GM19035 (cell line): Measurements from ENCODE around the gene UBFD1.
"Not testable (repeated sequence)": the region's sequence is repeated elsewhere in the genome, so short reads cannot be mapped to it uniquely, and the experiment has no call there.

Experiments used
- ATAC-seq: cut with Tn5 transposase; IDR thresholded peaks from one replicate; pipeline ENCODE4 v1.9.1; 2021; ENCODE audit not compliant: unreplicated experiment

The UBFD1 gene, protein sequence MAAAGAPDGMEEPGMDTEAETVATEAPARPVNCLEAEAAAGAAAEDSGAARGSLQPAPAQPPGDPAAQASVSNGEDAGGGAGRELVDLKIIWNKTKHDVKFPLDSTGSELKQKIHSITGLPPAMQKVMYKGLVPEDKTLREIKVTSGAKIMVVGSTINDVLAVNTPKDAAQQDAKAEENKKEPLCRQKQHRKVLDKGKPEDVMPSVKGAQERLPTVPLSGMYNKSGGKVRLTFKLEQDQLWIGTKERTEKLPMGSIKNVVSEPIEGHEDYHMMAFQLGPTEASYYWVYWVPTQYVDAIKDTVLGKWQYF

DNA sequence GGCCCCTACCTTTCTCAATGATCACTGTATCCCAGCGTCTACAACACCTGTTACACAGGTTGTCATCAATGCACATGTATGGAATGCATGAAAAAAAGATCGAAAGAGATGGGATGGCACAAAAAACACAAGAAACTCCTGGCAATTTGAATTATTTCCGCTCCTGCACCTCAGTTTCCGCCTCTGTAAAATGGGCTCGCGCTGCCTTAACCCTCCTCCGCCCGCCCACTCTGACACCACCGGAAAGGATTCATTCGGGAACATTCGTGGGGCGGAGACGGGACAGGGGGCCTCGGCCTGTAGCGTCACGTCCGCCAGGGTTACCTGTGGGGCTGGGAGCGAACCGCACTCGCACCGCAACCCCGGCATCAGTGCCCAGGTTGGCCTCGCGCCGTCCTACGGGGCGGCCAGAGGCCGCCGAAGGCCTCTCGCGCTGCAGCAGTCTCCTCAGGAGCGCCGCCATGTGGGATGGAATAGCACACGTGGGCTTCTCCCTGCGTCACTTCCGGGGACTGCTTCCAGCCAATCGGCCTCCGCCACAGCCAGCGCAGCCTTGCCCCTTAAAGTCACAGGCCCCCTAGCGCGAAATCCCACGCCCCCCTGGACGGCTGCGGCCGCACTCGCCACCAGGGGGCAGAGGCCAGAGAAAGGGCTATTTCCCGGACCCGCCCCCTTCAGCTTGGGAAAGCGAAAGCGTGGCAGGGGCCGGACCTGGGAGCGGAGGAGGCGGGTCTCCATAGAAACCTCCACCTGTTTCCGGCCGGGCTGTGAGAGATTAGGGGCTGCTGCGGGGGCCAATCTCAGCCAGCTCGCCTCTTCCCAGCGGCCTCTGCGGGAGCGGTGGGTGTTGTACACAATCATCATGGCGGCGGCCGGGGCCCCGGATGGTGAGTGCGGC is at the start of gene UBFD1, which contains the start of gene EARS2:
Gene UBFD1 (plus strand): TSS at position 847 of the 898 bp plus-strand sequence. CDS start 16 bp downstream, at position 863.
Gene EARS2 (minus strand): TSS at position 470 of the 898 bp plus-strand sequence. CDS start 7 bp downstream, at position 463.
- ATAC-seq, result peak; percentile 89

DNA sequence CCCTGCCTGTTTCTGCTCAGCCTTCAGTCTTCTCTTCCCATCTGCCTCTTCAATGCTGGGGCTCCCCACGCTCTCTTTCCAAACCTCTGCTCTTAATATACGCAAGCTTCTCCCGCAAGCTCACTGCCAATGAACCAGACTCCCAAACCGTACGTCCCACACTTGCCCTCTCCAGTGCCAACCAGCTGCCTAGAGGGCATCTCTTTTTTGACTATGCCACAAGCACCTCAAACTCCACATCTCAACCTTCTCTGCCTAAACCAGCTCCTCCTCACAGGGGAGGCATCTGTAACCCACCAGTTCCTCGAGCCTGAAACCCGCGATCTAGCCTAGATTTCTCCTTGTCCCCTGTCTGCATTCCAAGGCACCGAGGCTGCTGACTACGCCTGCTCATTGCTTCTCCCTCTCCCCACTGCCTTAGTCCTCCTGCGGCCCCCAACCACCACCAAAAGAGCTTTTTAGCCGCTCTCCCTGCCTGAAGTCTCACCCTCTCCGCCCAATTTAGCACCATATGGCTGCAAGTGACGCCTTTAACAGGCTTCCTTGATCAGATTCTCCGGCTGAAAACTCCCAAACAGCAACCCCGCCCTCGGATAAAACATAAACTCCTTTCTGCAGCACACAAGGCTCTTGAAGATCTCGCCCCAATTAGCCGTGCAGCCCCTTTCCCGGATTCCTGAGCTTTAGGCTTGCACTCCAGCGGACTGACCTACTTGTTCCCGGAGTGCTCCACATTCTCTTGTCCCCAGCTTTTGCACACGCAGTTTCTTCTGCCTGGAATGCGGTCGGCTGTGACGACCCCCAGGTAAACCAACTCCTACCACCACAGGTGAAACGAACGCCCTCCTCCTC is 48.7 kb upstream of the UBFD1 start:
- ATAC-seq, result no peak

DNA sequence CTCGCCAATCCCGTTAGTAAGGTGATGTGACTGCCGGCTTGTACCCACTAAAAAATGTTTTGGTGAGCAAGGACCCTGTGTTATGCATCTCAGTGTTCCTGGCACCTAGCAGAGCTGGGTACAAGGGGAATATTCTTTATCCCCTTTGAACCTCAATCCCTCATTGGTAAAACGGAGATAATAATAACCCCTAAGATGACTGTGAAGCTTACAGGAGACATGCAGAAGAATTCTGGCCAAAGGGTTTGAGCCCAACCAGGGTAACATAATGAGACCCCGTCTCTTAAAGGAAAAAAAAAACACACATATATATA is 48.1 kb upstream of the UBFD1 start:
- ATAC-seq, result no peak

DNA sequence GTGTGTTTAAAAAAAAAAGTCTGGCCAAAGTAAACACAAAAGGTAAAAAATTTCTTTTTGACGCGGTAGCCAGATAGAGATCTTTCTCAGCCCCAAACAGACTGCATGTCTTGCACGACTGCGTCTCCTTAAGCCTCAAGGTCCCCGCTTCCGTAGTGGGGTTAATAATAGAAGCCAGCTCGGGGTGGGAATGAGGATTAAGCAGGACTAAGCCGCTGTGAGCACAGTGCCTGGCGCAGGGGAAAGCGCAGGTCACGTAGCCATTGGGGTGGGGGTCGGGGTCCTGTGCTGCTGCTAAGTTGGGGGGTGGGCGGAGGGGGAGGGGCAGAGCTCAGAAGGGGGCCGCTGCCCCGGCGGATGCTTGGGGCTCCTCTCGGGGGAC is 47.8 kb upstream of the UBFD1 start:
- peak; percentile 18 for ATAC-seq

DNA sequence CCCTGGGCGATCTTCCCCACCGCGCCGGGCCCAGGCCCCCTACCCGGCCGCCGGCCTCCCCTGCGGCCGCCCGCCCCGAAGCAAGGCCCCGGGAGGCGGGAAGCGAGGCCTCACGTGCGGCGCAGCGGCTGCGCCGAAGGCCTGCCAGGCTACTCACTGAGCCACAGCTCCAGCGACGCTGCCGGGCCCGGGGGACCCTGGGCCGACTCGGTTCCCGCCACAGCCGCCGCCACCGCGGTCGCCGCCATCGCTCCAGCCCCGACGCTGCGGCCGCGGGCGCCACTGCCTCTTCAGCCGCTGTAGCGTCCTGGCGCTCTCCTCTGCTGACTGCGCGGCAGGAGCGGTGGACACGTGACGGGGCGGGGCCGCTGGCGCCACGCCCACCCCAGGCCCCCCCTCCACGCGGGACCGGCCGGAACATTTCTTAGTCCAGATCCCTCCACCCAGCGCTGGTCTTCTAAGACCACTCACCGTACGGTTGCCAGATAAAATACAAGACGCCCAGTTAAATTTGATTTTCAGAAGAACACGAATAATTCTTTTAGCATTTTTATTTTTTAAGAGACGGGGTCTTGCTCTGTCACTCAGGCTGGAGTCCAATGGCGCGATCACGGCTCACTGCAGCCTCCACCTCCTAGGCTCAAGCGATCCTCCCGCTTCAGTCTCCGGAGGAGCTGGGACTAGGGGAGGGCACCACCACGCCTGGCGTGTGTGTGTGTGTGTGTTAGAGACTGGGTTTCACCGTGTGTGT is 47.2 kb upstream of the UBFD1 start, which contains the start of gene GGA2:
Gene GGA2 (minus strand): TSS at position 331 of the 751 bp plus-strand sequence. CDS start 83 bp downstream, at position 248.
- peak; percentile 77 for ATAC-seq

DNA sequence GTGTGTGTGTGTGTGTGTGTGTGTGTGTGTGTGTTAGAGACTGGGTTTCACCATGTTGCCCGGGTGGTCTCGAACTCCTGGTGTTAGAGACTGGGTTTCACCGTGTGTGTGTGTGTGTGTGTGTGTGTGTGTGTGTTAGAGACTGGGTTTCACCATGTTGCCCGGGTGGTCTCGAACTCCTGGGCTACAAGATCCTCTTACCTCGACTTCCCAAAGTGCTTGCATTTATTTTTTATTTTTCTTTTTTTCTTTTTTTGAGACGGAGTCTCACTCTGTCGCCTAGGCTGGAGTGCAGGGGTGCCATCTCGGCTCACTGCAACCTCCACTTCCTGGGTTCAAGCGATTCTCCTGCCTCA is 46.6 kb upstream of the UBFD1 start:
- ATAC-seq, result not testable (repeated sequence)

DNA sequence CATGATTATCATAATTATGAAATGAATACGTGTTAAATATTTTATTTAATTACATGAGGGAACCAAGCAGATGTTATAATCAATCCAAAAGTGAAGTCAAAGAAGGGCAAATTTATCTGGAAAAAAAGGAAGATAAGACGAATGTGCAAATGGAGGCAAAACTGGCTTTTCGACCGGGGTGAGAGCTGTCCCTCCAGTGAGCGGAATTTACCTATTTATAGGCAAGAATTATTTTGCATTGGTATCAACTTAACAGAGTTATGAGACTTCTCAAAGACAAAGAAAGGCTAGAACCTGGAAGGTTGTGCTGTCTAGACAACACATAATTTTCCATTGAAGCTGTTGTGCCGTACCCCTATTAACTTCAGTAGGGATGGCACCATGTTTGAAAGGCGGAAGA is 45.8 kb upstream of the UBFD1 start:
- ATAC-seq, result no peak

DNA sequence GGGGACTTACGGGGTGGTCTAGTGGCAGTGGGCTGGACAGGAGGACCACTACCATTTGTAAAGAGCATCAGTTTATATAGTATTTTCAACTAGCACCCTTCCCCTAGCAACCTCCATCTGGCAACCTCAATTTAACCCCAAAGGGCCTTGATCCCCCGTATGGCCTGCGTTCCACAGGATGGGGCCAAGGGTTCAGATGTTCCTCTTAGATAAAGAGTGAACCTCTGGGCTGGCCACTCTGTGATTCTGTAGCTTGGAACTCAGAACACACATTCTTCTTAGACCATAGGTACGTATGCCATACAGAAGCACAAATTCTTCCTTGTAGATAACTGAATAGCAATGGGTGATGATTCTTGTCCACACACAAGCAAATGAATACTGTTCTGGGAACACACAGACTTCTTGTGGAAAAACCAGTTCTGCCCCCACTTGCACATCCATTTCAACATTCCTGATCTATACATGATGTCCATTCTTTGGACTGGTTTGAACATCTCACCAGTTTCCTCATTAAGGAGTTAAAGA is 45.3 kb upstream of the UBFD1 start:
- ATAC-seq, result no peak

DNA sequence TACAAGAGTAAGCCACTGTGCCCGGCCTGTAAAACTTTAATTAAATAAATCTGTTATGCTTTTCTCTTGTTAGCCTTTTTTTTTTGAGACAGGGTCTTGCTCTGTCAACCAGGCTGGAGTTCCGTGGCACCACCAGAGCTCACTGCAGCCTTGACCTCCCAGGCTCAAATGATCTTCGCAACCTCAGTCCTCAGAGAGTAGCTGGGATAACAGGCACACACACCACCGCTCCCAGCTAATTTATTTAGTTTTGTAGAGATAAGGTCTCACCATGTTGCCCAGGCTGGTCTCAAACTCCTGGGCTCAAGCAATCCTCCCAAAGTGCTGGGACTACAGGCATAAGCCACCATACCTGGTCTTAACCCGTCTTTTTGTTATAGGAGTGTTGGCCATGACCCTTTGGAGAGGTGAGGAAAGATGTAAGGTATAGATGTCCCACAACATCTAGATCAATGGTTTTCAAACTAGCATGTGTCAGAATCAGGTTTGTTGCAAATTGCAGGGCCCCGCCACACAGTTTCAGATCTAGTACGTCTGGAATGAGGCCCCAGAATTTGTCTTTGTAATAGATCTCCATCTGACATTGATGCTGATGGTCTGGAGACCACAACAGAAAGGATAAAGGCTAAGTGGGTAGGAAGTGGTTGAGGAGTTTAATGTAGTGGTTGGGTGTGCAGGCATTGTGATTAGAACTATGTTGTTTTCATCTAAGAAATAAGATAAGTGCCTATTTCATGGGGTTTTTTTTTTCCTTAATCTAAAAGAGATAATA is 43.0 kb upstream of the UBFD1 start:
- ATAC-seq, result no peak

DNA sequence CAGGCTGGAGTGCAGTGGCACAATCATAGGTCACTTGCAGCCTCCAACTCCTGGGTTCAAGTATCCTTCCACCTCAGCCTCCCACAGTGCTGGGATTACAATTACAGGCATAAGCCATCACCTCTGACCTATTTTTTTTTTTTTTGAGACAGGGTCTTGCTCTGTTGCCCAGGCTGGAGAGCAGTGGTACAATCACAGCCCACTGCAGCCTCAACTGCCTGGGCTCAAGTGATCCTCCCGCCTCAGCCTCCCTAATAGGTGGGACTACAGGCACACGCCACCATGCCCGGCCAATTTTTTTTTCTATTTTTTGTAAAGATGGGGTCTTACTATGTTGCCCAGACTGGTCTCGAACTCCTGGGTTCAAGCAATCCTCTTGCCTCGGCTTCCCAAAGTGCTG is 41.6 kb upstream of the UBFD1 start:
- no peak for ATAC-seq

DNA sequence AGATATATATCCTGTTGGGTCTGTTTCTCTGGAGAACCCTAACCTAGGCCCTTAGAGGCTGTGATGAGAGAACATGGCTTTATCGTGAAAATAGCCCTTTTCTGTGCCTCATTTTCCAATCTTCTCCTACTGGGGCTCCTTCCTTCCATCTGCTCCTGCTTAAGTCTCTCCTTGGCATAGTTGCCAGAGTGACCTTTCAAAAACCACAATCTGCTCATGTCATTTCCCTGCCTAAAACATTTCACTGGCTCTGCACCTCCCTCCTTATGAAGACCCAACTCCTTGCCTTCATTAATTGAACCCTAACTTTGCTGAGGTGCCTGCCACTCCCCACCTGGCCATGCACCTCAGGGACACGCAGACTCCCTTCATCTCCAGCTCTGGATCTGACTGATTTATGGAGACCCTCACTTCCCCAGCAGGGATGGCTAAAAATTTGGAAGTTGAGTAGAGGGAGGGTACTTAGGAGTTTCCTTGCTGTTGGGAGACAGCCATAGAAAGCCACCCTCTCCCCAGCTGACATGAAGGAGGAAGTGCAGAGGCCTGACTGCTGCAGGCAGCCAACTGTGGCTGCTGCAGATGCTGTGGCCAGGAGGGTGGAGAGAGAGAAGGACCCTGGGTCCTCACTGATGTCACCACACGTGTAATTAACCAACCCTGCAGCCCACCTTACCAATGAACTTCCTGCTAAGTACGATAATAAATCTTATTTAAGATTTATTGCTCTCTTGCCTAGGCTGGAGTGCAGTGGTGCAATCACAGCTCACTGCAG is 41.0 kb upstream of the UBFD1 start:
- no peak for ATAC-seq

DNA sequence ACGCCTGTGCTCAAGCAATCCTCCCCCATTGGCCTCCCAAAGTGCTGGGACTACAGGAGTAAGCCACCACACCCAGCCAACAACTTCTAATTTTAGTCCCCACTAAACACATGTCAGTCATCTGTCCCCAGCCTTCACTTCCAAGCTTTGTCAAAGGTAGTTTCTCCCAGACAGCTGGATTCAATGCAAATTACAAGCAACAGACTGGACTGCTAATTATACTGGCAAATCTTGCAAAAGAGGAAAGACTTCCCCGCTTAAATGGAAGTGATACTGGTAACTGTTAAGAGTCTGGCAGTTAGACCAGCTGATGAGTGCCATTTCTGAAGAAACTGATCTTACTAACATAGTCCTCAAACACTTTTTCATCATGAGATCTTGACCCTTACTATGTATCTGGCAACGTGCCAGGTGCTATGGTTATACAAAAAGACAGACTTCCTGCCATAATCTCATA is 39.1 kb upstream of the UBFD1 start:
- ATAC-seq, result no peak

DNA sequence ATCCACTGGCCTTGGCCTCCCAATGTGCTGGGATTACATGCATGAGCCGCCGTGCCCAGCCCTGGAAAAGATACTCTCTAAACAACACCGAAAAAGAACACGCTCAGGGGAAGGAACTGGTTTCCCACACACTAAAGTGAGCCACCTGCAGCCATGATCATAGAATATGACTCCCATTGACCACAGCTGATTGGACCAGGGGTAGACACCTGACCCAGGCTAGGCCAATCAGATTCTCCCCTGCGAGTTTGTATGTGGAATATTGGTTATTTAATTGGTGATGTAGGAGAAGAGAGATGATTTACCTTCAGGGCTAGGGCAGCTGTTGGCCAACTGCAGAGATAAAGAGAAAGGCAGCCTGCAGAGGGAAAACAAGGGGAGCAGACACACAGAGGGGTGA is 38.2 kb upstream of the UBFD1 start:
- ATAC-seq, result no peak

DNA sequence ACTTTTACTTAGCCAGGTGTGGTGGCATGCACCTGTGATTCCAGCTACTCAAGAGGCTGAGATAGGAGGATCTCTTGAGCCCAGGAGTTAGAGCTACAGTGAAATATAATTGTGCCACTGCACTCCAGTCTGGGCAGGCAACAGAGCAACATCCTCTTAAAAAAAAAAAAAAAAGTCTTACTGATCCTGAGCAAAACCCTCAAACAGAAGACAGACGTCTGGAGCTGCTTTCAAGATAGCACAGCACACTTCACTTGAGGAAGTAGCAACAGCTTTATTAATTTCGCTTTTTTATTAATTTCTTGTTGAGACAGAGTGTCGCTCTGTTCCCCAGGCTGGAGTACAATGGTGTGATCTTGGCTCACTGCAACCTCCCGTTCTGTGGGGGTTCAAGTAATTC is 37.0 kb upstream of the UBFD1 start:
- ATAC-seq, result no peak

DNA sequence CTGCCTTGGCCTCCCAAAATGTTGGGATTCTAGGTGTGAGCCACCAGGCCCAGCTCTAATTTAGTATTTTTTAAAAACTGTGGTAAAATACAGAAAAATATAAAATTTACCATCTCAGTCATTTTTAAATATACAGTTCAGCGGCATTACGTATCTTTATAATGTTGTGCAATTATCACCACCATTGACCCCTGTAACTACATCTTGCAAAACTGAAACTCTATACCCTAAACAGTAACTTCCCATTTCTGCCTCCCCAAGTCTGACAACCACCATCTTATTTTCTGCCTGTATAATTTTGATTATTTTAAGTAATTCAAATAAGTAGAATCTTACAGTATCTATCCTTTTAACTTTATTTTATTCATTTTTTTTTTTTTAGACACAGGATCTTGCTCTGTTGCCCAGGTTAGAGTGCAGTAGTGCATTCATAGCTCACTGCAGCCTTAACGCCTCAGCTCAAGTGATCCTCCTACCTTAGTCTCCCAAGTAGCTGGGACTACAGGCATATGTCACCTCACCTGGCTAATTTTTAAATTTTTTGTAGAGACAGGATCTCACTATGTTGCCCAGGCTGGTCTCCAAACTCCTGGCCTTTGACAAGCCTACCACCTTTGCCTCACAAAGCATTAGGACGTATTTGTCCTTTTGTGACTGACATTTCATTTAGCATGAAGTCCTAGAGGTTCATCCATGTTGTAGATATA is 36.3 kb upstream of the UBFD1 start:
- ATAC-seq, result no peak

DNA sequence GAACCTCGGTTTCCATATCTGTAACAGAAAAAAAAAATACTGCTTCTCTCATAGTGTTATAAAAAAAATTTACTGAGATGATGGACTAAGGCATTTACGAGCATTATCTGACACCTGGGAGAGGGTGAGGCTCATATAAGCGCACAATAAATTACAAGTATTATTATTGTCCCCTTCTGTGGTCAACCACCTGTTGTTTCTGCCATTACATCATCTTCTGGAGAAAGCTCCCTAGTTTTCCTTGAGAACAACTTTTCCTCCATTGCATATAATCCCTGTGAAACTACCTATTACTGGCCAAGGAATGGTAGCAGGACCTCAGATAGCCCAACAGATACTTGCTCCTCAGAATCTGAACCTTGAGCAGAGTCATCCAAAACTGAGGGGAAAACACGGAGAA is 35.6 kb upstream of the UBFD1 start:
- ATAC-seq, result no peak

DNA sequence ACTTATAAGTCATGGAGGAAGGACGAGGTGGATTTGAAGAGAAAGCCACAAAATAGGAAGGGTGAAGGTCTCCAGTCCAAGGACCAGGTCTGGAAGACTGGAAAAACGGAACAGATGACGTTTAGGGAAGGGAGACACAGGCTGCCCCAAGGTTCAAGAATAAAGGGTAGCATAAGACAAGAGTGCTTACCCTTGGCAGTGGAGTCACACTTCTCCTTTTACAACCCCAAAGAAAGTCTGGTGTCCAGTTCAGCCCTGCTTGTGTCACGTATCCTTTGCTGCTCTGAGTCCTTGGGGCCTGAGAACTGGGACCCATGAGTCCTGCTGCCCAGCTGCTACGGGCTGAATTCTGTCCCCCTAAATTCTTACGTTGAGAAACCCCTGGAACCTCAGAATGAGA is 34.2 kb upstream of the UBFD1 start:
- no peak for ATAC-seq

DNA sequence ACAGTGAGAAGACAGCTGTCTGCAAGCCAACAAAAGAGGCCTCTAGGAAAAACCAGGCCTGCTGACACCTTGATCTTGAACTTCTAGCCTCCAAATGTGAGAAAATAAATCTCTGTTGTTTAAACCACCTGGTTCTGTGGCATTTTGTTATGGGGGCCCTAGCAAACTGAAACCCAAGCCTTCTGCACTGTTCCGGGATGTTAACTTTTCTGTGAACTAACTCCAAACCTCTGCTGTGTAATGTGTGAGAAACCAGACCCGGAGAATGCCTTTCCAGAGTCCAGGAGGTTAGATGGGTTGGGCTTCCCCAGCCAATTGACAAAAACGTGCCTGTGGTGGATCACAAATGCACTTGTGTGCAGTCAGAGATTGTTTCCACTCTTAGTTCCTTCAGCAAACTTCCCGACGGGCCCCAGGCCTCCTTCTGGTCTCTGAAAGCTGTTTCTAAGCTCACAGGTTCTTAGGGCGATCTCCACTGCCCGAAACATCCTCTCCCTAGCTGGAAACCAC is 33.6 kb upstream of the UBFD1 start:
- no peak for ATAC-seq
